ELR (cell line): ENCODE measurements around the gene FAM180A.
"Not testable (repeated sequence)": the region's sequence is repeated elsewhere in the genome, so short reads cannot be mapped to it uniquely, and the experiment has no call there.

Experiments
- DNase-seq: peaks from one replicate; pipeline ENCODE4 v3.0.0-alpha.2; 2015; ENCODE audit warnings: low read depth

FAM180A gene

GRCh38 chr7:135748770-135749169 is at the start of gene FAM180A:
FAM180A (minus strand) TSS chr7:135748813; CDS start chr7:135748580, 233 bp downstream.
- peak; percentile 15 for DNase-seq

GRCh38 chr7:135798095-135798494 is 49.5 kb upstream of the FAM180A start:
- no peak for DNase-seq

- DNase-seq, result no peak
Observed at GRCh38 chr7:135795846-135796570, 47.4 kb upstream of the FAM180A start.

GRCh38 chr7:135793841-135794240 is 45.2 kb upstream of the FAM180A start:
- DNase-seq, result no peak

- DNase-seq, result no peak
Observed at GRCh38 chr7:135792866-135793265, 44.3 kb upstream of the FAM180A start.

- DNase-seq, result no peak
Observed at GRCh38 chr7:135792363-135792668, 43.7 kb upstream of the FAM180A start.

- DNase-seq, result no peak
Observed at GRCh38 chr7:135791543-135792362, 43.1 kb upstream of the FAM180A start.

GRCh38 chr7:135790371-135790977 is 41.9 kb upstream of the FAM180A start:
- no peak for DNase-seq

- DNase-seq, result no peak
Observed at GRCh38 chr7:135789956-135790355, 41.3 kb upstream of the FAM180A start.

GRCh38 chr7:135789431-135789830 is 40.8 kb upstream of the FAM180A start:
- DNase-seq, result no peak

GRCh38 chr7:135786911-135787310 is 38.3 kb upstream of the FAM180A start:
- DNase-seq, result no peak

GRCh38 chr7:135785065-135785464 is 36.5 kb upstream of the FAM180A start:
- DNase-seq, result no peak

GRCh38 chr7:135784013-135784412 is 35.4 kb upstream of the FAM180A start:
- DNase-seq, result no peak

GRCh38 chr7:135782801-135783200 is 34.2 kb upstream of the FAM180A start:
- no peak for DNase-seq

- DNase-seq, result no peak
Observed at GRCh38 chr7:135782377-135782776, 33.8 kb upstream of the FAM180A start.

- DNase-seq, result no peak
Observed at GRCh38 chr7:135777626-135778398, 29.2 kb upstream of the FAM180A start.

- not testable (repeated sequence) for DNase-seq
Observed at GRCh38 chr7:135775915-135776314, 27.3 kb upstream of the FAM180A start.

GRCh38 chr7:135775230-135775629 is 26.6 kb upstream of the FAM180A start:
- DNase-seq, result no peak

- peak; percentile 30 for DNase-seq
Observed at GRCh38 chr7:135774284-135774683, 25.7 kb upstream of the FAM180A start.

GRCh38 chr7:135773464-135773863 is 24.9 kb upstream of the FAM180A start:
- no peak for DNase-seq

GRCh38 chr7:135772639-135773222 is 24.1 kb upstream of the FAM180A start:
- no peak for DNase-seq
